Panc1 (cell line): ENCODE measurements around the gene RNF175. TPM values are rescaled to one million over a fixed set of nuclear protein-coding genes. Genes with fewer than 3 reads are reported as not detected.

Experiments used
- ATAC-seq: fragments of 200-7000 bp; cut with Tn5 transposase; 2 replicates; pipeline ENCODE4 v1.9.1; 2020; ENCODE audit warnings: mild to moderate bottlenecking, moderate library complexity
- BruUV-seq: library from RNA; stranded (reverse); fragments of 400-500 nt; replicated peaks from 2 replicates; lab custom pipeline; 2021; lab: Mats Ljungman, UMichigan
- CTCF ChIA-PET: fragments of 300-600 bp; sonication (Branson Sonifier 250); formaldehyde crosslinking; loops from one replicate; lab custom pipeline; 2022; ENCODE audit warnings: antibody characterized with exemption; lab: Charles Lee
- POLR2A ChIA-PET: fragments of 300-600 bp; sonication (Branson Sonifier 250); formaldehyde crosslinking; loops from one replicate; lab custom pipeline; 2022; ENCODE audit warnings: antibody characterized with exemption; lab: Charles Lee
- DNase-seq: peaks from one replicate; pipeline ENCODE4 v3.0.0-alpha.2; 2010; ENCODE audit warnings: low read depth, low spot score
- H3K27ac ChIP-seq: 2 replicates; pipeline ENCODE4 v1.5.1; 2011; ENCODE audit warnings: mild to moderate bottlenecking, low read length, inconsistent platforms
- H3K27me3 ChIP-seq: fragments of 200-500 bp; sonication (Bioruptor generic); 2 replicates; pipeline ENCODE4 v1.6.0; 2014; ENCODE audit warnings: low read length, inconsistent platforms; ENCODE audit not compliant: control insufficient read depth, insufficient read depth
- H3K36me3 ChIP-seq: fragments of 200-500 bp; sonication (Bioruptor generic); 2 replicates; pipeline ENCODE4 v1.5.1; 2014; ENCODE audit warnings: inconsistent platforms, mild to moderate bottlenecking, low read length, moderate library complexity; ENCODE audit not compliant: control insufficient read depth, insufficient read depth
- H3K4me1 ChIP-seq: 2 replicates; pipeline ENCODE4 v1.5.1; 2011; ENCODE audit warnings: inconsistent platforms, mild to moderate bottlenecking, low read length, moderate library complexity; ENCODE audit not compliant: control insufficient read depth, insufficient read depth
- H3K4me3 ChIP-seq, 2 experiments: 2 replicates each; pipeline ENCODE4 v1.5.1; 2011 to 2012; ENCODE audit warnings: low read depth in 2 of 2, low read length in 2 of 2, mild to moderate bottlenecking in 2 of 2, inconsistent platforms in 1 of 2, moderate library complexity in 1 of 2
- H3K9me3 ChIP-seq: fragments of 200-500 bp; sonication (Bioruptor generic); 2 replicates; pipeline ENCODE4 v1.5.1; 2014; ENCODE audit warnings: low read depth, mild to moderate bottlenecking, inconsistent platforms, low read length, moderate library complexity; ENCODE audit not compliant: control insufficient read depth, insufficient read depth
- POLR2AphosphoS5 ChIP-seq: IDR thresholded peaks from 2 replicates; pipeline ENCODE4 v1.6.1; 2012; ENCODE audit warnings: mild to moderate bottlenecking, low read depth, low read length, moderate library complexity
- SIN3A ChIP-seq: IDR thresholded peaks from 2 replicates; pipeline ENCODE4 v1.6.1; 2012; ENCODE audit warnings: low read depth, mild to moderate bottlenecking, low read length, moderate library complexity, borderline replicate concordance; ENCODE audit not compliant: insufficient read depth
- TCF7L2 ChIP-seq: IDR thresholded peaks from 2 replicates; pipeline ENCODE4 v1.6.1; 2011; ENCODE audit warnings: mild to moderate bottlenecking, low read depth, low read length, inconsistent platforms
- in situ Hi-C: cut with HindIII; loops from 2 replicates; pipeline ENCODE4 v1.10.0; 2016; ENCODE audit warnings: low sequenced_read_pairs, low pct_unique_long_range_greater_than_20kb
- intact Hi-C: fragments of 100-400 bp; cut with micrococcal nuclease; formaldehyde crosslinking; loops from one replicate; pipeline ENCODE4 v1.10.0; 2022; ENCODE audit not compliant: unreplicated experiment
- total RNA-seq: library from RNA; stranded (reverse); gene quantifications from one replicate; pipeline ENCODE4 v1.2.1, GENCODE V29; 2021; ENCODE audit not compliant: unreplicated experiment
- TF ChIP-seq, protein P1 (sequence below): fragments of 450-650 bp; IDR thresholded peaks from 2 replicates; pipeline ENCODE4 v1.5.1; 2017; ENCODE audit warnings: mild to moderate bottlenecking
- TF ChIP-seq, protein P2 (sequence below), 2 experiments: IDR thresholded peaks; 2 replicates each; pipeline ENCODE4 v1.6.1; 2011 to 2012; ENCODE audit warnings: low read depth in 2 of 2, control low read depth in 1 of 2, low read length in 1 of 2, mild to moderate bottlenecking in 1 of 2, moderate library complexity in 1 of 2; ENCODE audit not compliant: insufficient read depth in 1 of 2

Gene RNF175
- total RNA-seq, 1 experiment from 2014 or later = not detected

DNA sequence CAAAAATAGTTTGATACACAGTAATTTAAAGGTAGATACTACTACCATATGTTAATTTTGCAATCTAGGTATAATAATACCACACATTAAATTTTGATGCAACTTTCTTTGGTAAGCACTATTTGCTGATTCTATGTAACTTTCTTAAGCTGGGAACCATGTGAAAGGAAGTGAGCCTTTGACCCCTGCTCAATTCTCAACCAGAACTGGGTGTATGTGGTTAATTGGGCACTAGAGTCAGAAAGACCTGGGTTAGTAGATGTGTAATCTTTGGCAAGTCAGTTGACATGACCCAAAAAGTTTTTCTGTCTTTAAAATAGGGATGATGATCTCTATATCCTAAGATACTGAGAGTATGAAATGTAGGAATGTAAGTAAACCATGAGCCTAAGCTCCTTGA is 53.3 kb downstream of the RNF175 start:
- Histone ChIP-seq H3K36me3 (no peaks in the 10 kb centered on the region), H3K27ac (no peak overlapping the region), H3K27me3 (no peaks in the 10 kb centered on the region; the same call in 1 of the 2 replicates), H3K4me1 (no peaks in the 10 kb centered on the region), H3K9me3 (no peaks in the 10 kb centered on the region), H3K4me3 (no peak overlapping the region)
- DNase-seq (no peak), ATAC-seq (no peak)
- intact Hi-C loops = no loop called here
- in situ Hi-C loops = no loop called here
- CTCF ChIA-PET = no interaction called here
- BruUV-seq = no TSS peak
- POLR2A ChIA-PET = no interaction called here
- TF ChIP-seq, protein P1, sequence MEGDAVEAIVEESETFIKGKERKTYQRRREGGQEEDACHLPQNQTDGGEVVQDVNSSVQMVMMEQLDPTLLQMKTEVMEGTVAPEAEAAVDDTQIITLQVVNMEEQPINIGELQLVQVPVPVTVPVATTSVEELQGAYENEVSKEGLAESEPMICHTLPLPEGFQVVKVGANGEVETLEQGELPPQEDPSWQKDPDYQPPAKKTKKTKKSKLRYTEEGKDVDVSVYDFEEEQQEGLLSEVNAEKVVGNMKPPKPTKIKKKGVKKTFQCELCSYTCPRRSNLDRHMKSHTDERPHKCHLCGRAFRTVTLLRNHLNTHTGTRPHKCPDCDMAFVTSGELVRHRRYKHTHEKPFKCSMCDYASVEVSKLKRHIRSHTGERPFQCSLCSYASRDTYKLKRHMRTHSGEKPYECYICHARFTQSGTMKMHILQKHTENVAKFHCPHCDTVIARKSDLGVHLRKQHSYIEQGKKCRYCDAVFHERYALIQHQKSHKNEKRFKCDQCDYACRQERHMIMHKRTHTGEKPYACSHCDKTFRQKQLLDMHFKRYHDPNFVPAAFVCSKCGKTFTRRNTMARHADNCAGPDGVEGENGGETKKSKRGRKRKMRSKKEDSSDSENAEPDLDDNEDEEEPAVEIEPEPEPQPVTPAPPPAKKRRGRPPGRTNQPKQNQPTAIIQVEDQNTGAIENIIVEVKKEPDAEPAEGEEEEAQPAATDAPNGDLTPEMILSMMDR = no peak
- TF ChIP-seq, protein P2, sequence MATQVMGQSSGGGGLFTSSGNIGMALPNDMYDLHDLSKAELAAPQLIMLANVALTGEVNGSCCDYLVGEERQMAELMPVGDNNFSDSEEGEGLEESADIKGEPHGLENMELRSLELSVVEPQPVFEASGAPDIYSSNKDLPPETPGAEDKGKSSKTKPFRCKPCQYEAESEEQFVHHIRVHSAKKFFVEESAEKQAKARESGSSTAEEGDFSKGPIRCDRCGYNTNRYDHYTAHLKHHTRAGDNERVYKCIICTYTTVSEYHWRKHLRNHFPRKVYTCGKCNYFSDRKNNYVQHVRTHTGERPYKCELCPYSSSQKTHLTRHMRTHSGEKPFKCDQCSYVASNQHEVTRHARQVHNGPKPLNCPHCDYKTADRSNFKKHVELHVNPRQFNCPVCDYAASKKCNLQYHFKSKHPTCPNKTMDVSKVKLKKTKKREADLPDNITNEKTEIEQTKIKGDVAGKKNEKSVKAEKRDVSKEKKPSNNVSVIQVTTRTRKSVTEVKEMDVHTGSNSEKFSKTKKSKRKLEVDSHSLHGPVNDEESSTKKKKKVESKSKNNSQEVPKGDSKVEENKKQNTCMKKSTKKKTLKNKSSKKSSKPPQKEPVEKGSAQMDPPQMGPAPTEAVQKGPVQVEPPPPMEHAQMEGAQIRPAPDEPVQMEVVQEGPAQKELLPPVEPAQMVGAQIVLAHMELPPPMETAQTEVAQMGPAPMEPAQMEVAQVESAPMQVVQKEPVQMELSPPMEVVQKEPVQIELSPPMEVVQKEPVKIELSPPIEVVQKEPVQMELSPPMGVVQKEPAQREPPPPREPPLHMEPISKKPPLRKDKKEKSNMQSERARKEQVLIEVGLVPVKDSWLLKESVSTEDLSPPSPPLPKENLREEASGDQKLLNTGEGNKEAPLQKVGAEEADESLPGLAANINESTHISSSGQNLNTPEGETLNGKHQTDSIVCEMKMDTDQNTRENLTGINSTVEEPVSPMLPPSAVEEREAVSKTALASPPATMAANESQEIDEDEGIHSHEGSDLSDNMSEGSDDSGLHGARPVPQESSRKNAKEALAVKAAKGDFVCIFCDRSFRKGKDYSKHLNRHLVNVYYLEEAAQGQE (IDR thresholded peaks at IDR 0.05; ENCODE audit: insufficient read depth in 1 of 2, low read depth in 2 of 2, low read length in 1 of 2) = no peak
- no peak for TF ChIP-seq TCF7L2
- no peak for TF ChIP-seq SIN3A
- TF ChIP-seq POLR2AphosphoS5 = no peak

DNA sequence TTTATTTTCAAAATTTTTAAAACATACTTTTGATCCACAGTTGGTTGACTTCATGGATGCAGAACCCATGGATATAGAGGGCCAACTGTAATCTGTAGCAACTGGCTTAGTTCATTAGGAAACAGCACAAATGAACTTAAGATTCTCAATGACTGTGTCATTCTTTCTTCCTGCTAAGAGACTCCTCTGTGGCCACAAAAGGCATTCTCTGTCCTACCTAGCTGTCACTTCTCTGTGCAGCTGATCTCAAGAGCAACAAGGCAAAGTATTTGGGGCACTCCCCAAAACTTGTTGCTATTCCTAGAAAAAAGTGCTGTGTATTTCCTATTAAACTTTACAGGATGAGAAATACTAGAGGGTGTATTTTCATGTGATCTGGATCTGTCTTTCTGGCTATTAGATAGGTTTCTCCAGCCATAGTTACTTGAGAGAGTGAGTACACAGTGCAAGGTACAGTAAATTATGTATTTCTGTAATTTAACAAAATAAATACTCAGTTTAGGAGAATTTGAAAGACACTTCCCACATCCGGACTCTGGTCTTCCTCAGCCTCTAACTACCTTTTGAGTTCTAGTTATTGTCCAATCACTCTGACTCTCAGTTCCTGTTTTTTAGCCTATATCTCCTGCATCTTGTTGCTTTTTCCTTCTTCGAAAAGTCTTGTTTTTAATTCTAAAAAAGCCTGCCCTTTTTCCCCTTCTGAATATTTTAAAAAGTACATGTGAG is 53.9 kb downstream of the RNF175 start:
- ChIA-PET POLR2A (no interaction called here), CTCF (no interaction called here)
- H3K9me3 ChIP-seq = no peaks in the 10 kb centered on the region
- BruUV-seq = no TSS peak
- H3K4me3 ChIP-seq = no peak overlapping the region
- intact Hi-C loops = no loop called here
- in situ Hi-C loops = no loop called here
- no peak for DNase-seq
- no peak overlapping the region for H3K27ac ChIP-seq
- H3K27me3 ChIP-seq = no peaks in the 10 kb centered on the region; the same call in 1 of the 2 replicates
- no peak for TF ChIP-seq SIN3A
- TF ChIP-seq, protein P2 (IDR thresholded peaks at IDR 0.05; ENCODE audit: insufficient read depth in 1 of 2, low read depth in 2 of 2, low read length in 1 of 2) = no peak
- TF ChIP-seq TCF7L2 = no peak
- no peak for TF ChIP-seq POLR2AphosphoS5
- TF ChIP-seq, protein P1 = no peak
- H3K36me3 ChIP-seq = no peaks in the 10 kb centered on the region
- H3K4me1 ChIP-seq = no peaks in the 10 kb centered on the region
- no peak for ATAC-seq
